ENCODE data around the gene LHFPL3. TPM values are rescaled to one million over a fixed set of nuclear protein-coding genes. Genes with fewer than 3 reads are reported as not detected.

LHFPL3 gene
- total RNA-seq, 4 donors from 2014 or later, result not detected

- H3K27ac ChIP-seq, result no peak overlapping the region
- in situ Hi-C loops (cut with MboI; ENCODE audit: low sequenced_read_pairs in 4 of 4), result no loop called here
- H3K9me3 ChIP-seq, result no peaks in the 10 kb centered on the region
- H3K4me3 ChIP-seq, result no peak overlapping the region
- no peaks in the 10 kb centered on the region for H3K4me1 ChIP-seq
- ATAC-seq (no peak), DNase-seq (no peak)
- TF ChIP-seq CTCF (IDR thresholded peaks at IDR 0.05 in 4 of 5, conservative IDR thresholded peaks at IDR 0.05 in 1 of 5) (no peak), POLR2A (IDR thresholded peaks at IDR 0.05) (no peak)
- intact Hi-C loops (cut with DNase I; ENCODE audit: low total_unique reads), result no loop called here
- no peaks in the 10 kb centered on the region for H3K27me3 ChIP-seq
- H3K36me3 ChIP-seq, result no peaks in the 10 kb centered on the region
Observed at GRCh38 chr7:104793066-104793465, 464.7 kb downstream of the LHFPL3 start.

GRCh38 chr7:104794154-104794553, 465.8 kb downstream of the LHFPL3 start:
- intact Hi-C loops (cut with DNase I; ENCODE audit: low total_unique reads) (no loop called here), in situ Hi-C loops (cut with MboI; ENCODE audit: low sequenced_read_pairs in 4 of 4) (no loop called here)
- Histone ChIP-seq H3K27ac (no peak overlapping the region), H3K4me1 (no peaks in the 10 kb centered on the region), H3K9me3 (no peaks in the 10 kb centered on the region), H3K4me3 (no peak overlapping the region), H3K36me3 (no peaks in the 10 kb centered on the region), H3K27me3 (no peaks in the 10 kb centered on the region)
- DNase-seq (no peak), ATAC-seq (no peak)
- TF ChIP-seq POLR2A (IDR thresholded peaks at IDR 0.05) (no peak), CTCF (IDR thresholded peaks at IDR 0.05 in 4 of 5, conservative IDR thresholded peaks at IDR 0.05 in 1 of 5) (no peak)

- no peak for DNase-seq
- intact Hi-C loops (cut with DNase I; ENCODE audit: low total_unique reads) (no loop called here), in situ Hi-C loops (cut with MboI; ENCODE audit: low sequenced_read_pairs in 4 of 4) (no loop called here)
- no peaks in the 10 kb centered on the region for H3K27me3 ChIP-seq
- TF ChIP-seq CTCF (IDR thresholded peaks at IDR 0.05 in 4 of 5, conservative IDR thresholded peaks at IDR 0.05 in 1 of 5), result no peak
- TF ChIP-seq POLR2A (IDR thresholded peaks at IDR 0.05), result no peak
- H3K9me3 ChIP-seq, result no peaks in the 10 kb centered on the region
- no peak overlapping the region for H3K27ac ChIP-seq
- no peak overlapping the region for H3K4me3 ChIP-seq
- no peaks in the 10 kb centered on the region for H3K4me1 ChIP-seq
- no peak for ATAC-seq
- H3K36me3 ChIP-seq, result no peaks in the 10 kb centered on the region
Observed at GRCh38 chr7:104794589-104794988, 466.2 kb downstream of the LHFPL3 start.

GRCh38 chr7:104795086-104795485, 466.7 kb downstream of the LHFPL3 start:
- DNase-seq (no peak), ATAC-seq (no peak)
- Histone ChIP-seq H3K36me3 (no peaks in the 10 kb centered on the region), H3K4me3 (no peak overlapping the region), H3K9me3 (no peaks in the 10 kb centered on the region), H3K4me1 (no peaks in the 10 kb centered on the region), H3K27me3 (no peaks in the 10 kb centered on the region), H3K27ac (no peak overlapping the region)
- in situ Hi-C loops (cut with MboI; ENCODE audit: low sequenced_read_pairs in 4 of 4) (no loop called here), intact Hi-C loops (cut with DNase I; ENCODE audit: low total_unique reads) (no loop called here)
- TF ChIP-seq POLR2A (IDR thresholded peaks at IDR 0.05), result no peak
- TF ChIP-seq CTCF (IDR thresholded peaks at IDR 0.05 in 4 of 5, conservative IDR thresholded peaks at IDR 0.05 in 1 of 5), result no peak
